H1 (cell line): ENCODE data around the gene DPP3. TPM values are rescaled to one million over a fixed set of nuclear protein-coding genes. Genes with fewer than 3 reads are reported as not detected.
A peak's percentile ranks its signal among the peaks of the same experiment; 100 is the strongest.

Source experiments
- ASH2L ChIP-seq: fragments of 200-600, 300-600 bp; sonication (generic); IDR thresholded peaks from one replicate; pipeline ENCODE4 v1.7.1; 2017; ENCODE audit warnings: low read length
- BCL11A ChIP-seq, 2 experiments: IDR thresholded peaks; one replicate each; pipeline ENCODE4 v1.6.1; 2011; ENCODE audit warnings: low read depth in 2 of 2, low read length in 2 of 2, mild to moderate bottlenecking in 2 of 2
- CBX5 ChIP-seq: fragments of 300-800, 300-1000 bp; sonication (generic); IDR thresholded peaks from 2 replicates; pipeline ENCODE4 v1.7.1; 2016; ENCODE audit warnings: antibody characterized with exemption, low read length, low read depth
- CEBPB ChIP-seq: IDR thresholded peaks from 2 replicates; pipeline ENCODE4 v1.6.1; 2012; ENCODE audit warnings: low read depth, low read length
- CHD1 ChIP-seq: IDR thresholded peaks from 2 replicates; pipeline ENCODE4 v1.6.1; 2012; ENCODE audit warnings: low read depth, low read length, improper control_type of control experiment
- CREB1 ChIP-seq: IDR thresholded peaks from 2 replicates; pipeline ENCODE4 v1.6.1; 2012; ENCODE audit warnings: inconsistent platforms
- FOSL1 ChIP-seq: IDR thresholded peaks from 2 replicates; pipeline ENCODE4 v1.6.1; 2011; ENCODE audit warnings: mild to moderate bottlenecking, low read depth, low read length, moderate library complexity; ENCODE audit not compliant: insufficient read depth
- GTF2F1 ChIP-seq: IDR thresholded peaks from 2 replicates; pipeline ENCODE4 v1.6.1; 2012; ENCODE audit warnings: low read depth, low read length, improper control_type of control experiment, borderline replicate concordance
- JUN ChIP-seq: IDR thresholded peaks from 2 replicates; pipeline ENCODE4 v1.6.1; 2011; ENCODE audit warnings: low read depth, mild to moderate bottlenecking, improper control_type of control experiment, low read length
- KDM5A ChIP-seq: fragments of 200-600 bp; IDR thresholded peaks from 2 replicates; pipeline ENCODE4 v1.7.1; 2012; ENCODE audit warnings: mild to moderate bottlenecking, low read length, inconsistent platforms, mixed read lengths
- MAX ChIP-seq: IDR thresholded peaks from 2 replicates; pipeline ENCODE4 v1.6.1; 2012; ENCODE audit warnings: inconsistent platforms
- NRF1 ChIP-seq: IDR thresholded peaks from 2 replicates; pipeline ENCODE4 v1.6.1; 2011; ENCODE audit warnings: mild to moderate bottlenecking, low read depth, low read length, improper control_type of control experiment
- PHF8 ChIP-seq: fragments of 200-600 bp; sonication (generic); conservative IDR thresholded peaks from 2 replicates; pipeline ENCODE4 v1.7.1; 2012; ENCODE audit warnings: low read depth, mild to moderate bottlenecking, inconsistent platforms, low read length, moderate library complexity
- POLR2A ChIP-seq, 2 experiments: IDR thresholded peaks; 1 replicate in 1 of 2; 2 replicates in 1 of 2; pipeline ENCODE4 v1.6.1; 2011; ENCODE audit warnings: low read depth in 2 of 2, low read length in 2 of 2, mild to moderate bottlenecking in 2 of 2; ENCODE audit errors: control extremely low read depth in 1 of 2
- POLR2AphosphoS5 ChIP-seq: IDR thresholded peaks from 2 replicates; pipeline ENCODE4 v1.6.1; 2011; ENCODE audit warnings: low read depth, low read length
- RNF2 ChIP-seq: fragments of 200-900, 300-1000 bp; sonication (generic); IDR thresholded peaks from 2 replicates; pipeline ENCODE4 v1.7.1; 2016; ENCODE audit warnings: borderline replicate concordance, low read depth, mild to moderate bottlenecking, antibody characterized with exemption, low read length; ENCODE audit not compliant: poor library complexity, severe bottlenecking; ENCODE audit errors: missing control alignments
- SAP30 ChIP-seq: fragments of 300-600 bp; sonication (generic); IDR thresholded peaks from 2 replicates; pipeline ENCODE4 v1.7.1; 2012; ENCODE audit warnings: low read length, moderate library complexity, mild to moderate bottlenecking, inconsistent platforms; ENCODE audit not compliant: insufficient read depth, insufficient replicate concordance
- SIX5 ChIP-seq: IDR thresholded peaks from 2 replicates; pipeline ENCODE4 v1.6.1; 2011; ENCODE audit warnings: mild to moderate bottlenecking, low read depth, low read length
- SP2 ChIP-seq: IDR thresholded peaks from 2 replicates; pipeline ENCODE4 v1.6.1; 2012; ENCODE audit warnings: mild to moderate bottlenecking, low read length, inconsistent platforms
- SP4 ChIP-seq: IDR thresholded peaks from 2 replicates; pipeline ENCODE4 v1.6.1; 2012; ENCODE audit warnings: low read length, inconsistent platforms
- TCF12 ChIP-seq: IDR thresholded peaks from 2 replicates; pipeline ENCODE4 v1.6.1; 2011; ENCODE audit warnings: low read depth, mild to moderate bottlenecking, low read length
- TEAD4 ChIP-seq: IDR thresholded peaks from 2 replicates; pipeline ENCODE4 v1.6.1; 2012; ENCODE audit warnings: low read depth, low read length, inconsistent platforms, mixed read lengths
- polyA plus RNA-seq, 7 experiments: library from polyadenylated mRNA; depleted of rRNA in 3 of 7; stranded (reverse) in 5 of 7; unstranded in 2 of 7; fragments of >200 nt in 5 of 7; fragments of 200-250 nt in 2 of 7; gene quantifications; 1 replicate in 5 of 7; 2 replicates in 1 of 7; 4 replicates in 1 of 7; pipeline versions ENCODE4 v1.2.1 to v1.2.3, GENCODE V29; 2011 to 2013; ENCODE audit warnings: missing spikeins in 2 of 7, mixed read lengths in 2 of 7
- total RNA-seq: library from RNA; stranded (reverse); fragmentation: NEBNext Ultra II Directional; extraction: Animal tissue kit (Norgen Biotek cat#: 25700); gene quantifications from 2 replicates; pipeline ENCODE4 v1.2.1, GENCODE V29; 2021
- TF ChIP-seq, protein P1 (sequence below), 3 experiments: IDR thresholded peaks; 1 replicate in 2 of 3; 2 replicates in 1 of 3; pipeline versions ENCODE4 v1.5.1 to v1.6.1; 2011; ENCODE audit warnings: low read length in 3 of 3, mild to moderate bottlenecking in 3 of 3, inconsistent platforms in 2 of 3, low read depth in 1 of 3, moderate library complexity in 1 of 3; ENCODE audit not compliant: insufficient read depth in 1 of 3; ENCODE audit errors: control extremely low read depth in 1 of 3

DPP3 gene
- total and polyA plus RNA-seq, 2 of the 8 experiments (the other 6 are each of a cell fraction or from before 2014, with no cell fraction given) = 75.1 to 82.7 TPM

- TF ChIP-seq CEBPB (peak; percentile 27; the same call in 1 of the 2 replicates), SP2 (no peak), BCL11A (IDR thresholded peaks at IDR 0.05; ENCODE audit: low read depth in 2 of 2, low read length in 2 of 2) (no peak), TEAD4 (peak; percentile 69; the same call in 1 of the 2 replicates), POLR2AphosphoS5 (peak; percentile 87), CHD1 (no peak), KDM5A (peak; percentile 94), SIX5 (no peak; the same call in 1 of the 2 replicates), FOSL1 (no peak), NRF1 (no peak), PHF8 (peak; percentile 63), GTF2F1 (peak; percentile 81), JUN (0 out of 2 replicates have a peak, but pooled peaks have one; percentile 9), ASH2L (peak; percentile 69), RNF2 (no peak), TCF12 (no peak), MAX (0 out of 2 replicates have a peak, but pooled peaks have one; percentile 34), CBX5 (no peak), POLR2A (IDR thresholded peaks at IDR 0.05; ENCODE audit: control extremely low read depth in 1 of 2, low read depth in 2 of 2, low read length in 2 of 2) (peak; percentile 60 to 81), CREB1 (peak; percentile 64), SP4 (peak; percentile 67; the same call in 1 of the 2 replicates), SAP30 (peak; percentile 62)
- TF ChIP-seq, protein P1, sequence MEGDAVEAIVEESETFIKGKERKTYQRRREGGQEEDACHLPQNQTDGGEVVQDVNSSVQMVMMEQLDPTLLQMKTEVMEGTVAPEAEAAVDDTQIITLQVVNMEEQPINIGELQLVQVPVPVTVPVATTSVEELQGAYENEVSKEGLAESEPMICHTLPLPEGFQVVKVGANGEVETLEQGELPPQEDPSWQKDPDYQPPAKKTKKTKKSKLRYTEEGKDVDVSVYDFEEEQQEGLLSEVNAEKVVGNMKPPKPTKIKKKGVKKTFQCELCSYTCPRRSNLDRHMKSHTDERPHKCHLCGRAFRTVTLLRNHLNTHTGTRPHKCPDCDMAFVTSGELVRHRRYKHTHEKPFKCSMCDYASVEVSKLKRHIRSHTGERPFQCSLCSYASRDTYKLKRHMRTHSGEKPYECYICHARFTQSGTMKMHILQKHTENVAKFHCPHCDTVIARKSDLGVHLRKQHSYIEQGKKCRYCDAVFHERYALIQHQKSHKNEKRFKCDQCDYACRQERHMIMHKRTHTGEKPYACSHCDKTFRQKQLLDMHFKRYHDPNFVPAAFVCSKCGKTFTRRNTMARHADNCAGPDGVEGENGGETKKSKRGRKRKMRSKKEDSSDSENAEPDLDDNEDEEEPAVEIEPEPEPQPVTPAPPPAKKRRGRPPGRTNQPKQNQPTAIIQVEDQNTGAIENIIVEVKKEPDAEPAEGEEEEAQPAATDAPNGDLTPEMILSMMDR (IDR thresholded peaks at IDR 0.05; ENCODE audit: control extremely low read depth in 1 of 3, insufficient read depth in 1 of 3, low read depth in 1 of 3, low read length in 3 of 3) = no peak
Observed at GRCh38 chr11:66510271-66510989, 30.2 kb downstream of the DPP3 start, which contains the start of gene BBS1 (continued).
